Psoas muscle (tissue), 7 donors: Measurements from ENCODE around the gene A4GALT. TPM values are rescaled to one million over a fixed set of nuclear protein-coding genes. Genes with fewer than 3 reads are reported as not detected.

Experiments
- polyA plus RNA-seq, 3 donors: library from polyadenylated mRNA; stranded (reverse); fragments of 200-250 nt; gene quantifications; one replicate each; pipeline ENCODE4 v1.2.3, GENCODE V29; 2013
- total RNA-seq, 4 donors: library from RNA; stranded (reverse); fragmentation: NEBNext Ultra II Directional in 2 of 4; extraction: Animal tissue kit (Norgen Biotek cat#: 25700) in 2 of 4; gene quantifications; one replicate each; pipeline versions ENCODE4 v1.2.1 to v1.2.4, GENCODE V29; 2021 to 2023
- donor health status: healthy with polysubstance abuse.
- donor health status: DM: no; HTN: no; CAD: no; lungs with moderate emphysema.
- donor health status: Bipolar disorder and iron deficiency.
- donor health status: healthy.
- donor health status: DM: no; HTN: no; CAD: no.
- donor health status: DM: no; HTN: no; CAD: no.
- donor health status: DM: yes; HTN: yes; CAD: no.

The A4GALT gene
- total and polyA plus RNA-seq, 7 donors, result 6.5 to 28.8 (median 15.2) TPM

Other genes with a start within 250 kb of the A4GALT start
- gene RRP7A, start 201.1 kb downstream of the A4GALT start, total RNA-seq, result 10 to 100 TPM; 31.8 to 34.1 (median 32.3) TPM
- 10 to 100 TPM in 2 of 3 donors, 1 to 10 TPM in 1; 5.7 to 34.8 (median 23.7) TPM for gene RRP7A, start 201.1 kb downstream of the A4GALT start, polyA plus RNA-seq
- gene SERHL2, start 166.9 kb downstream of the A4GALT start, total RNA-seq, result 1 to 10 TPM in 2 of 4 donors, under 1 TPM in 2; 0.82 to 1.6 (median 0.97) TPM
- gene SERHL2, start 166.9 kb downstream of the A4GALT start, polyA plus RNA-seq, result 1 to 10 TPM in 2 of 3 donors, under 1 TPM in 1; 0.96 to 1.5 (median 1.1) TPM
- 10 to 100 TPM; 30.6 to 47.1 (median 34.9) TPM for gene POLDIP3, start 106.0 kb downstream of the A4GALT start, total RNA-seq
- 10 to 100 TPM; 25.0 to 33.7 (median 26.5) TPM for gene POLDIP3, start 106.0 kb downstream of the A4GALT start, polyA plus RNA-seq
- under 1 TPM in 3 of 4 donors, not detected in 1; 0.50 to 0.57 (median 0.55) TPM for gene ATP5MGL, start 80.3 kb downstream of the A4GALT start, total RNA-seq
- gene ATP5MGL, start 80.3 kb downstream of the A4GALT start, polyA plus RNA-seq, result under 1 TPM in 1 of 3 donors, not detected in 2; 0.04 TPM
- 100 to 1,000 TPM; 120 to 208 (median 176) TPM for gene CYB5R3, start 71.5 kb downstream of the A4GALT start, total RNA-seq
- 100 to 1,000 TPM; 130 to 230 (median 162) TPM for gene CYB5R3, start 71.5 kb downstream of the A4GALT start, polyA plus RNA-seq
- 10 to 100 TPM; 19.7 to 36.1 (median 25.8) TPM for gene ARFGAP3, start 136.4 kb upstream of the A4GALT start, total RNA-seq
- gene ARFGAP3, start 136.4 kb upstream of the A4GALT start, polyA plus RNA-seq, result 10 to 100 TPM; 18.4 to 25.0 (median 20.1) TPM